Fibroblast of the aortic adventitia (primary cell): ENCODE measurements around the gene OSER1. TPM values are rescaled to one million over a fixed set of nuclear protein-coding genes. Genes with fewer than 3 reads are reported as not detected.

ENCODE experiments used
- DNase-seq: peaks from one replicate; pipeline ENCODE4 v3.0.0-alpha.2; 2010; ENCODE audit warnings: low read depth
- H3K4me3 ChIP-seq: 2 replicates; pipeline ENCODE4 v1.5.1; 2011; ENCODE audit warnings: low read depth, mild to moderate bottlenecking, control low read depth, low read length, moderate library complexity
- total RNA-seq: library from RNA; depleted of rRNA; stranded (reverse); fragments of >200 nt; gene quantifications from 2 replicates; pipeline ENCODE4 v1.2.3, GENCODE V29; 2012; ENCODE audit warnings: low replicate concordance
- TF ChIP-seq, protein P1 (sequence below): IDR thresholded peaks from 2 replicates; pipeline ENCODE4 v1.5.1; 2011; ENCODE audit warnings: mild to moderate bottlenecking, low read length, control low read depth, inconsistent platforms; ENCODE audit not compliant: insufficient read depth

The OSER1 gene
- total RNA-seq, 1 donor, result 45.1 TPM

DNA sequence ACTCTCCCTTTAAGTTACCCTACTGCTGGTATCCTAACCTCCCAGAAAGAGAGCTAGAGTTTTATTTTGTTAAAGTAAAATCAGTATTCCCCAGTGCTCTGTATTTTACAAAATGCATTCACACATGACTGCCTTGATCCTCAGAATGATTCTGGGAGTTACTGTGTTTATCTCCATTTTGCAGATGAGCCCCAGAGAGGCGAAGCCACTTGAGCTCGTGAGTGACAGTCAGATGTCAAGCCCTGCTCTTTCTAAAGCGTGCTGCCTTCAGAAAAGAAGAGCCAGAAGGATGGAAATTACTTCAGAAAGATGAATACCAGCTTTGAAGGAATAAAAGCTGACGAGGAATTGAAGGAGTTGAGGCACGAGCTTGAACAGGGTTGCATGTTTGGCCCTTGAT is 14.1 kb upstream of the OSER1 start:
- H3K4me3 ChIP-seq, result no peak overlapping the region
- no peak for DNase-seq
- TF ChIP-seq, protein P1, sequence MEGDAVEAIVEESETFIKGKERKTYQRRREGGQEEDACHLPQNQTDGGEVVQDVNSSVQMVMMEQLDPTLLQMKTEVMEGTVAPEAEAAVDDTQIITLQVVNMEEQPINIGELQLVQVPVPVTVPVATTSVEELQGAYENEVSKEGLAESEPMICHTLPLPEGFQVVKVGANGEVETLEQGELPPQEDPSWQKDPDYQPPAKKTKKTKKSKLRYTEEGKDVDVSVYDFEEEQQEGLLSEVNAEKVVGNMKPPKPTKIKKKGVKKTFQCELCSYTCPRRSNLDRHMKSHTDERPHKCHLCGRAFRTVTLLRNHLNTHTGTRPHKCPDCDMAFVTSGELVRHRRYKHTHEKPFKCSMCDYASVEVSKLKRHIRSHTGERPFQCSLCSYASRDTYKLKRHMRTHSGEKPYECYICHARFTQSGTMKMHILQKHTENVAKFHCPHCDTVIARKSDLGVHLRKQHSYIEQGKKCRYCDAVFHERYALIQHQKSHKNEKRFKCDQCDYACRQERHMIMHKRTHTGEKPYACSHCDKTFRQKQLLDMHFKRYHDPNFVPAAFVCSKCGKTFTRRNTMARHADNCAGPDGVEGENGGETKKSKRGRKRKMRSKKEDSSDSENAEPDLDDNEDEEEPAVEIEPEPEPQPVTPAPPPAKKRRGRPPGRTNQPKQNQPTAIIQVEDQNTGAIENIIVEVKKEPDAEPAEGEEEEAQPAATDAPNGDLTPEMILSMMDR, result no peak

DNA sequence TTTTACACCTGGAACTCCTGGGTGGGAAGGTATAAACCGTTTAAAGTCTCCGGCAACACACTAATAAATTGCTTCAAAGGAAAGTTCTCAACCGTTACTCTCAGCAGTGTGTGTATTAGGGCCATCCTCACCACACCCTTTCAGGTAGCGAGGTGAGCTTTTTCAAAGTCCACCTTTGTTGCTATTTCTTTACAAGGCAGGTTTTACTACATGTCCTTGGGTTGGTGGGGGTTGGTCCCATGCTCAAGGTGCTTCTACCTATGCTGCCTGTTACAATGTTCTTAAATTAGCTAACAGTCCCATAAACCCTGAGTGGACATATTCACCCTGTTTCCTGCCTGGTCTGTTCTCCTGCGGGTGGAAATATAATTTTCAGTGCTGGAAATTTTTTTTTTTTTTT is 13.2 kb upstream of the OSER1 start:
- TF ChIP-seq, protein P1, result no peak
- no peak overlapping the region for H3K4me3 ChIP-seq
- no peak for DNase-seq

DNA sequence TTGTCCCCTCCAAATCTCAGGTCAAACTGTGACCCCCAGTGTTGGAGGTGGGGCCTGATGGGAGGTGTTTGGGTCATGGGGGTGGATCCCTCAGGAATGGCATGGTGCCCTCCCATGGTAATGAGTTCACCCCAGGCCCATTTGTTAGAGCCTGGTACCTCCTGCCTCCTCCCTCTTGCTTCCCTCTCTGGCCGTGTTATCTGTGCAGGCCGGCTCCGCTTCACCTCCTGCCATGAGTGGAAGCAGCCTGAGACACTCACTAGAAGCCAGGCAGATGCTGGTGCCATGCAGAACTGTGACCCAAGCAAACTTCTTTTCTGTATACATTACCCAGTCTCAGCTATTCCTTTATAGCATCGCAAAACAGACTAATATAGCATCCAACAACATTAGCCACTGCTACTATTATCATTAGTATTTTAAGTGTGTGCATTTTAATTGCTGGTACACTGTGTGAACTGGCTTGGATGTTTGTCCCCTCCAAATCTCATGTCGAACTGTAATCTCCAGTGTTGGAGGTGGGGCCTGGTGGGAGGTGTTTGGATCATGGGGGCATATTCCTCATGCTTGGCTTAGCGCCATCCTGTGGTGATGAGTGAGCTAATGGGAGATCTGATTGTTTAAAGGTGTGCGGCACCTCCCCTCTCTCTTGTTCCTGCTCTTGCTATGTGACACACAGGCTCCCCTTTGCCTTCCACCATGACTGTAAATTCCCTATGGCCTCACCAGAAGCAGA is 12.2 kb upstream of the OSER1 start:
- H3K4me3 ChIP-seq, result no peak overlapping the region
- TF ChIP-seq, protein P1, result no peak
- DNase-seq, result no peak

DNA sequence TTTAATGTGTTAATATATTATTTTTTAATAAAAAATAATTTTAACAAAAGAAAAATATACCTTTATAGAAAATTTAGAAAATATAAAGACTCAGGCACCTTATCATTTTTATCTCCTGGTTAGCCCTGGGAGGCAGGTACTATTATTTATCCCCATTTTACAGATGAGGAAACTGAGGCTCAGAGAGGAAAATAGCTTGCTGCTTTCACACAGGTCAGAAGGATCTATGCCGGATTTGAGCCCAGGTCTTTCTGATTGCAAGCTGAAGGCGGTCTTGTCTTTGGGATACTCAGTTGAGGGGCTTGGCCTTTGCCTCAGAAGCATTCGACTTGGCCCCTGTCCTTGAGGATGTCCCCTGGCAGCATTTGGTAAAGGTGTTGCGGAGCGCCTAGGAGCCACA is 11.5 kb upstream of the OSER1 start:
- no peak for DNase-seq
- no peak overlapping the region for H3K4me3 ChIP-seq
- TF ChIP-seq, protein P1, result no peak

DNA sequence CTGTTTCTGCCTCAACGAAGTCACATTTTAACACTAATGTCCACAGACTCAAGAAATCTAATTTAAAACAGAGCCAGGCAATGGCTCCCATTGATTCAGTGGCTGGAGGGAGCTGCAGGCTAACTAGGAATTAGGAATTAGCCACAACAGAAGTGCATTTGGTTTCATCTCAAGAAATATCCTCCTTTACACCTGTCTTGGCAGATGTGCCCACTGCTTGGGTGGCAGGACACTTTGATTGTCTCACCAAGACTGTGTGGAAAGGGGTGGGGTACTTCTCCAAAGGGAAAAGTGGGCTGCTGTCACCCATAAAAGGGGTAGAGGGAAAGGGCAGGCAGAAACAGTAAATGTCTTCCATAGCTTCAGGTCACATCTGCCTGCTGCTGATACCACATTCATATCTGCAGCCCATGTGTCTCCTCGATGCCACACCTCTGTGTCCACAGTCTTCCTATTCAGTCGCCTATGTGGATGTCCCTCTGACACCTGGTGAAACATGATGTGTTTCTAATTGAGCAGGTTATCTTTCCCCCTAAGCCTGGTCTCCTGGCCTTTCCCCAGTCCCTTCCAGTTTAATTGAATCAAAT is 10.9 kb upstream of the OSER1 start:
- TF ChIP-seq, protein P1, result no peak
- H3K4me3 ChIP-seq, result no peak overlapping the region
- DNase-seq, result no peak

DNA sequence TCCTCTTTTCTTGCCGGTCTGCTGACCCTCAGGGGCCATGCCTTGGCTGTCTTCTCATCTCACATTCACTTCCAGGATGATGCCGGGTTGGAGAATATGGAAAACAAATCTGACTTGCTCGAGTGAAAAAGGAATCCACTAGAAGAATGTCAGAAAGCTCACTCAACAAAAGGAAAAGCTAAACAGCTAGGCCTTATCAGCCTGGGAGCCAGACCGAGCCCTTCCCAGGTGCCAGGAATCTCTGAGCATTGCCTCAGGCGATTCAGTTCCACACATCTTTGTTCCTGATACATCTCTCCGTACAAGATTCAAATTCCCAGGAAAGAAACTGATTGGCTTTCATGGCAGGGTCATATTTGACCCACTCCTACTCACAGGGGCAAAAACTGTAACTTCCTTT is 9.2 kb upstream of the OSER1 start:
- no peak for DNase-seq
- H3K4me3 ChIP-seq, result no peak overlapping the region
- TF ChIP-seq, protein P1, result no peak
